Mesothelial cell of epicardium (in vitro differentiated cells): ENCODE results near the gene CYP3A5. TPM values are rescaled to one million over a fixed set of nuclear protein-coding genes. Genes with fewer than 3 reads are reported as not detected.

Source experiments
- DNase-seq, 2 experiments: peaks; one replicate each; pipeline ENCODE4 v3.0.0; 2021; ENCODE audit warnings: low spot score in 2 of 2; ENCODE audit not compliant: unreplicated experiment in 2 of 2
- H3K27ac Mint-ChIP-seq: 2 replicates; pipeline ENCODE4 v1.8.0; 2021; ENCODE audit warnings: mixed read lengths
- H3K27me3 Mint-ChIP-seq: 2 replicates; pipeline ENCODE4 v1.8.0; 2021; ENCODE audit warnings: low read depth, mixed read lengths
- H3K36me3 Mint-ChIP-seq: 2 replicates; pipeline ENCODE4 v1.8.0; 2021; ENCODE audit warnings: mixed read lengths
- H3K4me1 Mint-ChIP-seq: 2 replicates; pipeline ENCODE4 v1.8.0; 2021; ENCODE audit warnings: mixed read lengths
- H3K4me3 Mint-ChIP-seq: 2 replicates; pipeline ENCODE4 v1.8.0; 2021; ENCODE audit warnings: mild to moderate bottlenecking, moderate library complexity, mixed read lengths
- H3K9me3 Mint-ChIP-seq: 2 replicates; pipeline ENCODE4 v1.8.0; 2021; ENCODE audit warnings: mixed read lengths
- CTCF ChIP-seq: fragments of 200-600 bp; sonication (generic); IDR thresholded peaks from one replicate; pipeline ENCODE4 v1.5.0; 2021; ENCODE audit warnings: antibody characterized with exemption; ENCODE audit not compliant: unreplicated experiment
- total RNA-seq: library from RNA; stranded (reverse); gene quantifications from 3 replicates; pipeline ENCODE4 v1.2.1, GENCODE V29; 2021

The CYP3A5 gene
- total RNA-seq, 1 donor from 2014 or later: 9.2 TPM

- H3K36me3 Mint-ChIP-seq: peaks cover 16% of the 10 kb centered on the region
- peaks cover 23% of the 10 kb centered on the region for H3K4me1 Mint-ChIP-seq
- TF ChIP-seq CTCF: no peak
- no peak for DNase-seq
- peak overlapping the region; percentile 95 for H3K4me3 Mint-ChIP-seq
- H3K9me3 Mint-ChIP-seq: no peaks in the 10 kb centered on the region
- H3K27me3 Mint-ChIP-seq: no peaks in the 10 kb centered on the region
- peak overlapping the region; percentile 92 for H3K27ac Mint-ChIP-seq
Observed at GRCh38 chr7:99617192-99617781, 62.5 kb downstream of the CYP3A5 start.

GRCh38 chr7:99616359-99617191, 63.2 kb downstream of the CYP3A5 start, which contains the start of gene ZSCAN25:
Gene ZSCAN25 (plus strand): TSS chr7:99616946. CDS start chr7:99619607, 2,661 bp downstream.
- DNase-seq: peak; percentile 62 to 88
- Mint-ChIP-seq H3K4me1 (peaks cover 23% of the 10 kb centered on the region), H3K27ac (peak within 1 kb of the TSS; percentile 92), H3K27me3 (no peaks in the 10 kb centered on the region), H3K36me3 (peaks cover 14% of the 10 kb centered on the region), H3K9me3 (no peaks in the 10 kb centered on the region), H3K4me3 (peak within 1 kb of the TSS; percentile 95)
- no peak for TF ChIP-seq CTCF

- Mint-ChIP-seq H3K36me3 (peaks cover 10% of the 10 kb centered on the region), H3K4me3 (peak overlapping the region; percentile 95), H3K9me3 (no peaks in the 10 kb centered on the region), H3K27me3 (no peaks in the 10 kb centered on the region), H3K27ac (no peak overlapping the region), H3K4me1 (peaks cover 23% of the 10 kb centered on the region)
- TF ChIP-seq CTCF: no peak
- DNase-seq: no peak
Observed at GRCh38 chr7:99615989-99616358, 63.8 kb downstream of the CYP3A5 start.

- Mint-ChIP-seq H3K4me1 (peaks cover 23% of the 10 kb centered on the region), H3K27ac (no peak overlapping the region), H3K4me3 (no peak overlapping the region), H3K36me3 (peaks cover 3% of the 10 kb centered on the region), H3K9me3 (no peaks in the 10 kb centered on the region), H3K27me3 (peaks cover 8% of the 10 kb centered on the region)
- no peak for TF ChIP-seq CTCF
- DNase-seq: no peak
Observed at GRCh38 chr7:99614495-99614894, 65.3 kb downstream of the CYP3A5 start.

GRCh38 chr7:99607548-99607947, 72.2 kb downstream of the CYP3A5 start:
- Mint-ChIP-seq H3K27ac (no peak overlapping the region), H3K36me3 (no peaks in the 10 kb centered on the region), H3K4me3 (no peak overlapping the region), H3K4me1 (no peaks in the 10 kb centered on the region), H3K27me3 (peaks cover 11% of the 10 kb centered on the region), H3K9me3 (no peaks in the 10 kb centered on the region)
- no peak for TF ChIP-seq CTCF
- no peak for DNase-seq
